Smooth muscle cell (in vitro differentiated cells): ENCODE measurements around the gene TUT7. TPM values are rescaled to one million over a fixed set of nuclear protein-coding genes. Genes with fewer than 3 reads are reported as not detected.

Experiments
- DNase-seq: peaks from one replicate; lab custom pipeline; 2025; ENCODE audit not compliant: unreplicated experiment; lab: John Stamatoyannopoulos, UW
- H2AFZ ChIP-seq: fragments of 200-600 bp; sonication (generic); 2 replicates; pipeline ENCODE4 v1.6.0; 2016; ENCODE audit warnings: antibody characterized with exemption, low read depth, mild to moderate bottlenecking
- H3F3A ChIP-seq: fragments of 200-600 bp; sonication (generic); 2 replicates; pipeline ENCODE4 v1.6.0; 2017; ENCODE audit warnings: antibody characterized with exemption, low read depth
- H3K27ac ChIP-seq: fragments of 200-600 bp; sonication (generic); 2 replicates; pipeline ENCODE4 v1.5.1; 2016; ENCODE audit warnings: low read depth, mild to moderate bottlenecking
- H3K27me3 ChIP-seq: fragments of 200-600 bp; sonication (generic); 2 replicates; pipeline ENCODE4 v1.6.1; 2016; ENCODE audit warnings: low read depth, mild to moderate bottlenecking
- H3K36me3 ChIP-seq: fragments of 200-600 bp; sonication (generic); 2 replicates; pipeline ENCODE4 v1.5.1; 2016; ENCODE audit warnings: low read depth
- H3K4me1 ChIP-seq: fragments of 200-600 bp; sonication (generic); 2 replicates; pipeline ENCODE4 v1.5.1; 2016; ENCODE audit warnings: low read depth
- H3K4me2 ChIP-seq: fragments of 200-600 bp; sonication (generic); 2 replicates; pipeline ENCODE4 v1.6.0; 2016; ENCODE audit warnings: mild to moderate bottlenecking
- H3K4me3 ChIP-seq: fragments of 200-600 bp; sonication (generic); 2 replicates; pipeline ENCODE4 v1.5.1; 2016; ENCODE audit warnings: mild to moderate bottlenecking
- H3K79me2 ChIP-seq: fragments of 200-600 bp; sonication (generic); 2 replicates; pipeline ENCODE4 v1.6.0; 2016; ENCODE audit warnings: low read depth, mild to moderate bottlenecking
- H3K9ac ChIP-seq: fragments of 200-600 bp; sonication (generic); 2 replicates; pipeline ENCODE4 v1.6.0; 2016; ENCODE audit warnings: low read depth
- H3K9me3 ChIP-seq: fragments of 200-600 bp; sonication (generic); replicated peaks from 2 replicates; pipeline ENCODE4 v1.5.1; 2016; ENCODE audit warnings: low read depth
- H4K20me1 ChIP-seq: fragments of 200-600 bp; sonication (generic); 2 replicates; pipeline ENCODE4 v1.6.0; 2016; ENCODE audit warnings: low read depth
- CTCF ChIP-seq: fragments of 200-600 bp; sonication (generic); IDR thresholded peaks from 2 replicates; pipeline ENCODE4 v1.5.1; 2017; ENCODE audit warnings: borderline replicate concordance, mild to moderate bottlenecking, antibody characterized with exemption; ENCODE audit not compliant: insufficient read depth, poor library complexity, severe bottlenecking
- WGBS: methylation state at CpG from one replicate; pipeline ENCODE4 v1.1.7; 2016; ENCODE audit warnings: low lambda C conversion rate; 5-methylcytosine and 5-hydroxymethylcytosine counted together
- polyA plus RNA-seq: library from polyadenylated mRNA; unstranded; fragments of >200 nt; fragmentation: Nextera tagmentation; extraction: Ambion mirVana; gene quantifications from 2 replicates; pipeline ENCODE4 v1.2.1, GENCODE V29; 2016
- total RNA-seq: library from RNA; depleted of rRNA; stranded (reverse); fragments of >200 nt; gene quantifications from 2 replicates; pipeline ENCODE4 v1.2.3, GENCODE V29; 2014

TUT7 gene
- total and polyA plus RNA-seq, 2 experiments from 2014 or later: 14.9 to 35.7 TPM

- no peak for DNase-seq
- peaks cover 19% of the 10 kb centered on the region for H4K20me1 ChIP-seq
- peak overlapping the region; percentile 89 for H3K4me3 ChIP-seq
- H3K79me2 ChIP-seq: peaks cover 36% of the 10 kb centered on the region
- WGBS: 28% methylated on average over 12 of the region's 12 CpGs
- peak overlapping the region; percentile 92 for H3K4me2 ChIP-seq
- peak overlapping the region; percentile 97 for H3K27ac ChIP-seq
- no peak for TF ChIP-seq CTCF
- peaks cover 23% of the 10 kb centered on the region for H3K4me1 ChIP-seq
- H3K36me3 ChIP-seq: no peaks in the 10 kb centered on the region
- H3K9me3 ChIP-seq: no peaks in the 10 kb centered on the region
- no peaks in the 10 kb centered on the region for H3F3A ChIP-seq
- peak overlapping the region; percentile 94 for H3K9ac ChIP-seq
- no peaks in the 10 kb centered on the region for H3K27me3 ChIP-seq
- no peak overlapping the region for H2AFZ ChIP-seq
Measured at GRCh38 chr9:86282979-86283535, 71.2 kb downstream of the TUT7 start.

GRCh38 chr9:86282077-86282978 is 71.9 kb downstream of the TUT7 start, which contains the start of gene ISCA1:
ISCA1 (minus strand) TSS chr9:86282538; CDS start chr9:86282458, 80 bp downstream.
- TF ChIP-seq CTCF: no peak
- under 1% methylated on average over 76 of the region's 101 CpGs for WGBS
- H3K9ac ChIP-seq: peak within 1 kb of the TSS; percentile 94
- peak within 1 kb of the TSS; percentile 92 for H3K4me2 ChIP-seq
- peaks cover 43% of the 10 kb centered on the region for H3K79me2 ChIP-seq
- H3K27ac ChIP-seq: peak within 1 kb of the TSS; percentile 97
- no peaks in the 10 kb centered on the region for H3F3A ChIP-seq
- no peaks in the 10 kb centered on the region for H3K9me3 ChIP-seq
- peaks cover 23% of the 10 kb centered on the region for H4K20me1 ChIP-seq
- H3K4me3 ChIP-seq: peak within 1 kb of the TSS; percentile 89
- peaks cover 19% of the 10 kb centered on the region for H3K4me1 ChIP-seq
- DNase-seq: peak; percentile 95
- H2AFZ ChIP-seq: peak within 1 kb of the TSS; percentile 81
- no peaks in the 10 kb centered on the region for H3K36me3 ChIP-seq
- H3K27me3 ChIP-seq: no peaks in the 10 kb centered on the region

- H3K27ac ChIP-seq: peak overlapping the region; percentile 97
- WGBS: under 1% methylated on average over 31 of the region's 31 CpGs
- H2AFZ ChIP-seq: peak overlapping the region; percentile 81
- H3K79me2 ChIP-seq: peaks cover 48% of the 10 kb centered on the region
- H3K36me3 ChIP-seq: no peaks in the 10 kb centered on the region
- H3K4me3 ChIP-seq: peak overlapping the region; percentile 89
- no peak for DNase-seq
- H3K9ac ChIP-seq: peak overlapping the region; percentile 94
- peaks cover 14% of the 10 kb centered on the region for H3K4me1 ChIP-seq
- peak overlapping the region; percentile 92 for H3K4me2 ChIP-seq
- H3K9me3 ChIP-seq: no peaks in the 10 kb centered on the region
- peaks cover 30% of the 10 kb centered on the region for H4K20me1 ChIP-seq
- no peaks in the 10 kb centered on the region for H3K27me3 ChIP-seq
- no peak for TF ChIP-seq CTCF
- H3F3A ChIP-seq: no peaks in the 10 kb centered on the region
Measured at GRCh38 chr9:86281593-86282076, 72.6 kb downstream of the TUT7 start.
